HG03175 (cell line): ENCODE measurements around the gene ABLIM2.

Experiments used
- ATAC-seq: cut with Tn5 transposase; IDR thresholded peaks from one replicate; pipeline ENCODE4 v1.9.1; 2021; ENCODE audit warnings: mild to moderate bottlenecking, moderate library complexity; ENCODE audit not compliant: unreplicated experiment

Gene ABLIM2

DNA sequence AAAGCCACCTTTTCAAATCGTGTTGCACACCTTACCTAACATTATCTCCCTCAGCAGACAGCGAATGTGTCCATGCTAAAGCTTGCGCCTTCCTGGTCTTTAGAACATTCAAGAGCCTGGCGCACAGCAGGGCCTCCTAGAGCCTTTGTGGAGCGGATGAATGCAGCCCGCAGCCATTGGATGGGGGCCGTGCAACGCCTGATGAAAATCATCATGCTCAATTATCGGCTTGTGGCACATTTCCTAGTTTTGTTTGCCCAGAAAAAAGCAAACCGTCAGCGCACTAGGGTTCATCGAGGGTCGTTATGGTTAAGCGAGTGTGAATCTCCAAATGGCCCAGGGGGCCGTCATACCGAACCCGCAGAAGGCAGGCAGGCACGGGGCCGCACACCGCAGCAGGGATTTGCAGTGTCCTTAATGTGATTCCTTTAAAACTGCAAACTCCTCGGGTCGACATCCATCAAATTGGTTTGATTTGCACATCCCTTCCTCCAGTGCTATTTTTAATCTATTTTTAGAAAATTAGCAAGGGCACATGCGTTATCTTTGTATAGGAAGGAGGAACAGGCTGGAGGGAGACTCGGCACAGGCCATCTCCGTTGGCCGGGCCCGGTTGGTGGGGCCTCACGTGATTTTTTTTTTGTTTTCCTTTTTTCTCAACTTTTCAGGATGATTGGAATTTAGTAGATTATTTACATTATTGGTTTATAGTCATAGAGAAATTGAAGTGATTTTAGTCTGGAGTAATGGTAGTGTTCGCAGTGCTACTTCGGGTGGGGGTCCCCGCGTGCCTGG is 53.1 kb downstream of the ABLIM2 start:
- no peak for ATAC-seq

DNA sequence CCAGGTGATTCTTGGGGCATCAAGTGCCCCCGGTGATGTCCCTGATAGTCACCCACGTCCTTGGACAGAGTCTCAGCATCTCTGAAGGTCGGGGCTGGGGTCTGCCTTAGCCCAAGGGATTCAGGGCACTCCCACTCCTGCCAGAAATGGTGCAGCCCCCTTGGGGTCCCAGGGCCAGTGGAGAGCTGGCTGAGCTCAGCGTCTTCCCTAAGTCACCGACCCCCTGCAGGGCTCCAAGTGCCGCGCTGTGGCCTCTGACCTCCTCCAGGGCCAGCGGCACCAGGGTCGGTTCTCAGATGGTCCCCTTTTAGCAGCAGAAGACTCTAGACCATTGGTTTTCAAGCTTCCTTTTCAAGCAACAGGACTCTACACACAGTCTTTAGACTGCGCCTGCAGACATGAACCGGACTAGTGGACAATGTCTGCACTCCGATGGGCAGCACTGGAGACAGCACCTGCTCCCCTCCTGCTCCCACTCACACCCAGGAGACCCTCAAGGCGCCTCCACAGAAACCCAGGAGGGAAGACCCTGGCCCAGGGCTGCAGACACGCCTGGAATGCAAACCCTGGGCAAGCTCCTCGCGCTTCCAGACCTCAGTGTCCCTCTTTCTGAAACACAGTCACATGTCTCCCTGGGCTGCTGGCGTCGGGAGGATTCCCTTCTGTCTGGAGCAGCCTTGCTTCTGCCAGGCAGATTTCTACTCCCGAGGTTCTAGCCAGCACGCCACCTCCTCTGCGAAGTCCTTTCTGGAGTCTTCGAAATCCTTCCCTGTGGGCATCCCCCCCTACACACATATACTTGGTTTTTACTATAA is 53.9 kb downstream of the ABLIM2 start:
- no peak for ATAC-seq

DNA sequence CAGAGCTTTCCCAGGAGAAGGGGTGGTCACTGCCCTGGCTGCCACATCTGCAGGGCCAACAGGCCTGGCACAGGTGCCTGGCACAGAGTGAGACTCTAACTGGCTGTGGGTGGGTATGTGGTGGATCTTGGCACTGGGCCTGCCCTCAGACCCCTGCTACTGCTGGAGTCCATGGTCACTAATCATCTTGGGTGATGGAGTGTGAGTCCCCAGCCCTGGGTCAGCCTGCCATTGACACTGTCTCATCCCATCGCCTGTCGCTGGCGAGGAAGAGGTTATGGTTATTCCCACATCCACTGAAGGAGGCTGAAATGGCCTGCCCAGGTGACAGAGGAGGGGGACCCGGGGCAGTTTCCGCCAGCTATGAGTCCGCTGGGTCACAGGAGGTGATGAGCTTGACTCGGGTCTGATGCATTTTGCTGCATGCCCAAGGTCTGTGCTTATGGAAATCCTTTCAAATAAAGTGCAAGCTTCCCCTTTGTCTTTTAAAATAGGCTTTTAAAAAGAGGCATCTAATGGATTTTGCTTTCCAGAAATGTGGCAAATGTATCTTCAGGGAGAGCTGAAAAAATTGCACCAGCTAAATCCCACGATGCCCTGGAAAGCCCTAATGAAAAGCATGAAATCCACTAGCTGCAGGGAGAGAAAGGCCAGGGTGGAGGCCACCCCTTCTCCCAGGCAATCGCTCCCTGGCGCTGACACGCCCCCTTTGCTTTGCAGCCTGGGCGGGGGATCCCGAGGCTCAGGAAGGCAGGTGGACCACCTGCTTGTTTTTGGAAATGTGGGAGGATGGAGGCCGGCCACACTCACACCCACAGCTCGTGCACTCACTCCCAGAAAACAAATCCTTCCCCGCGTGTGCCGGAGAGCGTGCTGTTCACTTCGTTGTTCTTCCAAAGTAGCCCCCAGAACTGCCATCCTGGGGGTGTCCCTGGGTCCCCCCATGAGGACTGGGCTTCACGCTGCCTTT is 54.9 kb downstream of the ABLIM2 start:
- no peak for ATAC-seq

DNA sequence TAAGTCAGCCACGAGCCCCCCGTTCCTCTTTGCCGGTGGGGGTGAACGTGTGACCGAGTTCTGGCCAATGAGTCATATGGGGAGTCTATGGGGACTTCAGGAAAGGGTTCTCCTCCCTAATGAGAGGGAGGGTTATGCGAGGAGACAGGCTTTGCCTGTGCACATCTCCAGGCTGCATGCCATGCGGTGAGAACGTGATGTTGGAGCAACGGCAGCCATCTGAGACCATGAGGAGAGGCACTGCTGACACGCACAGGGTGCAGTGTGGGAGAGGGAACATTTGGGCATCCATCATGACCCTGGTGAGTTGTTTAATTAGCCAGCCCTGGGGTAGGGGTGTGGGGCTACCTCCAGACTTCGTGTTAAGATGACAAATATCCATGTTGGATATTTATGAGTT is 55.8 kb downstream of the ABLIM2 start:
- ATAC-seq: no peak

DNA sequence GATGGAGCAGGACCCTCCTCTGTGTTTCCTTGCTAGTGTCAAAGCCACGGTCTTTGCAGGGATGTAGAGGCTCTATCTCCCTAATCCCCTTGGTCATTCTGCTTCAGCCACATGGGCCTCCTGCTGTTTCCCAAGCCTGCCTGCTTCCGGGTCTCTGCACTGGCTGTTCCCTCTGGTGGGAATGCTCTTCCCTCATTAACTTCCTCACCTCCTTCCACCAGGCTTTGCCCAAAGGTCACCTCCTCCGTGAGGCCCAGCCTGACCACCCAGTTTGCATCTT is 56.6 kb downstream of the ABLIM2 start:
- ATAC-seq: no peak

DNA sequence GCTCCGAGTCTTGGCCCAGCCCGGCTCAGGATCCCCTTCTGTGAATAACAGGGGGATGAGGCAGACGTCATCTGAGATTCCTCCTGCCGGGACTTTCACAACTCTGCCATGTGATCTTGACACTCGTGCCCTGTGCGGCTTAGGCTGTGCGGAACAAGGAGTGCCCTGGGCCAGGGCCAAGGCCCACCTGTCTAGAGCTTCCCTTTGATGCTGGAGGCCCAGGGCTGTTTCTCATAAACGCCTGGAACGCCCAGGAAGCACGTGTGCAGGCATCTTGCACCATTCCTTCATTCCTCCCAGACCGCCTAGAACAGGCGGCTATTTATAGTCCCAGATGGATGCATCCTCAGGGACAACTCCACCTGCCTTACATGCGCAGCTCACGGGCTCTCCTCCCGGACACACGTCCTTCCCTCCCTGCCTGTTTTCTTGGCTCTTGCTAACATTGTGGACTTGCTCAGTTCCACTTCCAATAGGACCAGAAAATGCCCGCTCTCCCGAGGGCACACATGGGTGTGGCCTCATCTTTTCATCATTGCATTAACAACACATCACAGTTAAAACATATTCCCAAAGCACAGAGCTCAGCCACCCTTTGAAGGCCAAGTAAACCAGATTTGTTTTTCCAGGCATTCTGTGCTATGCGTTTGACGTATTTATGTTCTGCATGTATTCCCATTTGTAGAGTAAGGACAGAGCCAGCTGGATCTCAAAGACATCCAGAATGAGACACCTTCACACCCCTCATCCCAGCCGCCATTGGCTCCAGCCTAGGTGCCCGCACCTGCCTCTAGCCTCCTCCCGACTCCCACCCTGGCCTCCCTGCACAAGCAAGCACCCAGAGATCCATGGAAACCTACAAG is 57.2 kb downstream of the ABLIM2 start:
- ATAC-seq: no peak

DNA sequence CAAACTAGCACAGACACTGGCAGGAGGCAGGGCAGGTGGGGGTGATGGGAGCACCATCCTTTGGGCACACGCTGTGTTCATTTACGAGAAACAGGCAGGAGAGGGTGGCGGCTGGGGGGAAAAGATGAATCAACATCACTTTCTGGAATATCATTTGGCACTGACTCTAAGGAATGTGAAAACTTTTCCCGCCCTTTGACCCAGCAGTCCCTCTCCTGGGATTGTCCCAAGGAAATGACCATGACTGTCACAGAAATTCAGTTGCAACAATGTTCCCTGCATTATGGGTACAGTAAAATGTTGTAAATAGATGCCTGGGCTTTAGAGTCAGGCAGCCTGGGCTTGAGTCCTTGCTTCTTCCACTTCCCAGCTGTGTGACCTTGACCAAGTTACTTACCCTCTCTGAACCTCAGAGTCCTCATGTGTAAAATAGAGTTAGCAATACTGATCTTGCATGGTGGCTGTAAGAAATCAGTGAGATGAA is 58.6 kb downstream of the ABLIM2 start:
- ATAC-seq: no peak

DNA sequence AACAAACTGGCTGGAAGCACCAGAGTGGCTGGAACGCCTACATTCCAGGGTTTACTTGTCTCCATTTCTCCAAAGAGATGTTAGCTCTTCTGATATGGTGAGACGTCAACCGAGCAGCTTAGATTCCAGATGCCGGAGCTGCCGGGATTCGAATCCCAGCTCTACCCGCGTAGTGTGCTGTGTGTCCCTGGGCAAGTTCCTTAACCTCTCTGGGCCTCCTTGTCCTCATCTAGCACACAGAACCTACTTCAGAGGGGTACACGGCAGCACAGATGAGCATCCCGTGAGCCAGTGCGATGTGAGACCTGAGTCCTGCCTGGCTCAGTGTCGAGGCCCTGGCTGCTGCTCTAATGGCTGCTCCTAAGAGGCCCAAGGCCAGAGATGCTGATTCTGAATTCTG is 60.1 kb downstream of the ABLIM2 start:
- no peak for ATAC-seq

DNA sequence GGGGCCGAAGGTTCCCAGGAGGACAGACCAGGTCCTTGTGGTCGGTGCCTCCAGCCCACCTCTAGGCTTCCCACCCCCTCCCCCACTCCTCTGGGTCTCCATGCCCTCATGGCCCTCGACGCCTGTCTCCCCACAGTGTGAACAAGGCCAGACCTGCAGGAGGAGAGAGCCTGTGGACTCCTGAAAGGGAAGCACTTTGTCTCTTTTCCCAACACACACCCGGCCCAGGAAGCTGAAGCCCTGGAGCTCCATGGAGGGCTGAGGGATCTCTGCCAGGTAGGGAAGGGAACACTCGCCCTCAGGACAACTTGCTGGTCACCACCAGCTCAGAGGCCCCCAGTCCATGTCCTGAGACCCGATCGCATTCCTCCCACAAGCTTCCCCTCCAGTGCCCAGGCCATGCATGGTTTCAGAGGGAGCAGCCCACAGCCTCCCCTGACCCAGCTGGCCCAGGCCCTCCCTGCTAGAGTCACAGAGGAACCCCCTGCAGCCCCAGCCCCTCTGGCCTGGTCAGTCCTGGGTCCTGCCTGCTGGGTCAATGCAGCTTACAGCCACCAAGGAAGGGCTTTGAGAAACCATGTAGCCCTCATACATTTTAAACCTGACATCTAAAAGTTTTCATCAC is 60.8 kb downstream of the ABLIM2 start:
- no peak for ATAC-seq

DNA sequence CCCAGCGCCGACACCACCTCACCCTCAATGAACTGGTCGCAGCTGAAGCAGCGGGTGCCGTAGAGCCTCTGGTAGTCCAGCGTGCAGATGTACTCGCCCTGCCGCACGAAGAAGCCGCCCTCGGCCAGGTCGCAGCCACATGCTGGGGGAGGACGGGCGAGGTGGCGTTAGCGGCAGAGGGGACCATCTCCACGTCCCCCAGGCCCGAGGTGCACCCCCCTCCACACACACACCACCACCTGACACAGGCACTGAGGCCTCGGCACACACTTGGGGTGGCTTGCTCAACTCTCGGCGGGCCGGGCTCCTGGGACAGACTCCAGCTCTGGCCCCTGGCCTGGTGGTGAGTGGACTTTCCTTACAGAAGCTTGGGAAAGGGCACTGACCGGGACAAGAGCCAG is 61.5 kb downstream of the ABLIM2 start:
- ATAC-seq: no peak

DNA sequence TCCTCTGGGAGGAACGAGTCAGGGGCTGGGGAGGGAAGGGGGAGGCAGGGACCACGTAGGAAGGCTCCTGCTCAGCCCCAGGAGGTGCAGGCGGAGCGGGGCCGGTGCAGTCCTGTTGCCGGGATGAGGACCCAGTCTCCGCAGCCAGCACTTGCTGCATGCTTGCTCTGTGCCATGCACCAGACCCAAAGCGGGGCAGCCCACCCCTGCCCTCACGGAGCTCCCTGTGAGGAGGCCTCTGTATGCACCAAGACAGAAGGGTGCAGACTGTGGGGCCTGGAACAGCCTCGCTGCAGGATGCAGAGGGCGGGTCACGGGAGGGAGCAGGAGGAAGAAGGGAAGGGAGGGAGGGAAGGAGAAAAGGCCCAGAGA is 61.9 kb downstream of the ABLIM2 start:
- no peak for ATAC-seq

DNA sequence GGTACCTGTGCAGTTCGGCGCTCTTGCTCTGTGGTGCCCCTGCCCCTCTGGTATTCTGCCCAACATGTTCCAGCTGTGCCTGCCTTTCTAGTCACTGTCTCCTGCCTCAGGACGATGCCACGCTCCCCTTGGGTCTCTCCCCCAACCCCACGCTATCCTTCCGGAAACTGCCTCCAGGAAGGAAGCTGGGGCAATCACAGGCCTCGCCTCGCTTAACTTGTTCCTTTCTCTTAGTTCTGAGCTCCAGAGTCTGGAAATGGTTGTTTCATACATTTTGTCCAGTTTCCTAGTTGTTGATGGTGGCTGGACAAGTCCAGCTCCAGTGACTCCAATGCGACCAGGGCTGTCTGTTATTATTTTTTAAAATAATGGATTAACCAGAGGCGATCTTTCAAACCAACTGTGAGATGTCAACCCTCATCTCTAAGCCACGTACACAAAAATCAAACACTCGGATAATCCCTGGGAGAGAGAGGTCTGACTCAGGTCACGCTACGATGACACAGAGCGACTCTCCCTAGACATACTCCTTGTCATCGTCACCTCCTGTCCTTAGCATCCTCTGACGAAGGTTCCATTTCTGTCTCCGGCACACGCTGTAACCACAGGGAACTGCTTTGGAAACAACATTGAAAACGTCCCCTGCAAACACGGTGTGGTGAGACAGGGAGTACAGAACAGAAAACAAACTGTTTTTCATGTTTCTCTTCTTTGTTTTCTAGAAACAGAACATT is 62.5 kb downstream of the ABLIM2 start:
- no peak for ATAC-seq

DNA sequence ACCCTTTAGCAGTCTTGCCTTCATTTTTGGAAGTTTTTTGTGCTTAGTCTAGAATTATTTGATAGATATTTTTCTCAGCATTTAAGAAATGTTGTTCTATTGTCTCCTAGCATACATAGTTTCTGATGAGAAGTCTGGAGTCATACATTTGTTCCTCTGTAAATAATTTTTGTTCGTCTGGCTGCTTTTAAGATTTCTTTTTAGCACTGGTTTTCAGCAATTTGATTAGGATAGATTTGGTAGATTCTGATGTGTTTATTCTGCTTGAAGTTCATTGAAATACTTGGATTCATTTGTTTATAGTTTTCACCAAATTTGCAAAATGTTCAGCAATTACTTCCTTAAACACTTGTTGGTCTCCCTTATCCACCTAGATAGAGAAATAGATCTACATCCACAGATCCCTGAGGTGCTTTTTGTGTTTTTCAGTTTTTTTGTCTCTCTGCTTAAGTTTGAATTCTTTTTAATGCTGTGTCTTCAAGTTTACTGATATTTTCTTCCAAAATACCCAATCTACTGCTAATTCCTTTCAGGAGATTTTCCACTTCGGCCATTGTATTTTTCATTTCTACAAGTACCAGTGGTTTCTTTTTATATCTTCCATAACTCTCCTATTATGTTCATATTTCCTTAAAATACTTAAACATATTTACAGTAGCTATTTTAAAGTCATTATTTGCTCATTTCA is 64.9 kb downstream of the ABLIM2 start:
- no peak for ATAC-seq

DNA sequence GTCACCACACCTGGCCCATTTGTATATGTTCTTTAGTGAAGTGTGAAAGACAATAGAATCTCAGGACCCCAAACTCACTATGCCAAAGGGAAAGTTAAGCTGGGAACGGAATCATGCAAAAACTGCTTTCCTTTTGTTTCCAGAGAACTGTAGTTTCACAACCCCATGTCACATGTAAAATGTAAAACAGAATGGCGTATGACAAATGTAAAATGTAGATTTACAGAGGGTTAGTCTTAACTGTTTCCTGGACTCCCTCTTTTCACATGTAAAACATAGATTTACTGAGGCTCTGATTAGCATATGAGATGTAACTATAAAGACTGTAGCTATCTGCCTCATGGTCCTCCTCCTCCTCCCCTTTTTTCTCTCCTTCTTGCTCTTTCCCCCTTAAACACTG is 66.3 kb downstream of the ABLIM2 start:
- ATAC-seq: no peak

DNA sequence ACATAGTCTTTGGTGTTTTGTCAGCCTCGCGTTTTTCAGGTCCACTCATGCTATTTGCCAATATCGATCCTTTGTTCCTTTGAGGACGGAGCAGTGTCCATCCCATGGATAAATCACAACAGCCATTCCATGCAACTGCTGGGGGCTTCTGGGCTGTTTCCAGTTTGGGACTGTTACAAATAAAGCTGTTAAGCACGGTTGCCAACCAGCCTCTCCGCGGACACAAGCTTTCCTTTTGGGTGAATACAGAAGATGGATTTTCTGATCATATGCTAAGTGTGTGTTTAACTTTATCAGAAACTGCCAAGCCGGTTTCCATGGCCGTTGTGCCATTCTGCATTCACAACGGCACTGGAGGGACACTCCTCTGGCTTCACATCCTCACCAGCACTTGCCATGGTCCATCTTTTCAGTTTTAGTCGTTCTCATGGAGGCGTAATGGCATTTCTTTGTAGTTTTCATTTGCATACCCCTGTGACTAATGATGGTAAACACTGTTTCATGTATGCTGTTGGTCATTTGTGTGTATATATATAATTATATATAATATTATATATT is 67.8 kb downstream of the ABLIM2 start:
- ATAC-seq: no peak

DNA sequence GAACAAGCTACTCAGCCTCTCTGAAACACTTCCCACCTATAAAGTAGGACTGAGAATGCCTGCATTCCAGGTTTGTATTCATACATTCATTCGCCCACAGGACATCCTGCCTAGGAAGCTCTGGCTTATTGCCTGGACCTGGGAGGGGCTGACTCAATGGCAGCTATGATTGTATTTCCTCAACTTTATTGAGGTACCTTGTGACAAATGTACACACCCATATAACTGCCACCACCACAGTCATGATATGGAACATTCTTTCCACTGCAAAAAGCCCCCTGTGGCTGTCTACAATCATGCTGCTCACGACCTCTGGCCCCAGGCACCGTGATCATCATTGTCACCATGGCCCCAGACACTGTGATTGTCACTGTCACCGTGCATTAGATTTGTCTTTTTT is 68.3 kb downstream of the ABLIM2 start:
- ATAC-seq: no peak

DNA sequence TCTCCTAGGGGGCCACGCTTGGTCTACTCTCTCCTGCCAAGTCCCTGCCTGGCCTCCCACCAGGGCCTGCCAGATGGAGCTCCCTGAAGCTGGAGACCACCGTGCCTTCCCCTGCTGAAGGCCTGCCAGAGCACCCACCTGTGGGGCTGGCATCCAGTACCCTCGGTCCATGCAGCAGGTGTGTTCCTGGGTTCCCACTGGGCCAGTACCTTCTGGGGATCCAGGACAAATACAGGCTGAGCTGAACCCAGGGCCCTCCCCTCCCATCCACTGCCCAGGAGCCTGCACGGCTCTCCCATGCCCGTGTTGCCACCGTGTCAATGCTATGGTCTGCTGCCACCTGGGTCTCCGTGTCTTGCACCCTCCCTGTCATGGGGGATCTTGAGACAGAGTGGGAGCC is 68.8 kb downstream of the ABLIM2 start:
- ATAC-seq: no peak

DNA sequence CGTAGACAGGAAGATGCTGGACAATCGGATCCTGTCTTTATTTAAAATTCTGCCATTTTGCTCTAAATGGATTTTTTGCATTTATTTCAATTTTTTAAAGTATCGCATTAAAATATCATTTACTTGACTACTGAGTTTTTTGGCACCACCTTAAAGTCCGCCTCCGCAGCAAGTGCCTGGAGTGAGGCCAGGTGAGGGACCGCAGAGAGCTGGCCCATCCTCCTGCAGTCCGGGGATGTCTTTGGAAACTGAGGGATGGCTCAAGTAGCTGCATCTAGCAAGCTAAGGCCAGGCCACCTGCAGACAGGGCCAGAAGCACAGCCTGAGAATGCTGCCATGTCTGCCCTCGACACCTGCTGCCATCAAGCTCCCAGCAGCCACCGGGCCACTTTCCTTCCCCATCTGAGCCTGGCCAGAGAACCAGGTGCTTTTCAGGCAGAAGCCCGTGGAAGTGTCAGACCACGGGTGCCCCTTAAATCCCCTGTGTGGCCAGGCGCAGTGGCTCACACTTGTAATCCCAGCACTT is 69.6 kb downstream of the ABLIM2 start:
- ATAC-seq: no peak
